Measurements from ENCODE around the gene DCP1B. TPM values are rescaled to one million over a fixed set of nuclear protein-coding genes. Genes with fewer than 3 reads are reported as not detected.

Gene DCP1B
- total and polyA plus RNA-seq, 2 experiments from 2014 or later: 16.5 to 18.1 TPM

GRCh38 chr12:2017546-2018337 lies 13.5 kb upstream of the DCP1B start:
- Histone ChIP-seq H3K4me2 (ENCODE audit: unreplicated experiment) (no peak overlapping the region), H3K4me1 (ENCODE audit: insufficient read depth) (no peaks in the 10 kb centered on the region), H3K9me3 (ENCODE audit: low read depth) (no peaks in the 10 kb centered on the region), H3K36me3 (ENCODE audit: low read depth) (no peaks in the 10 kb centered on the region), H3K27me3 (replicated peaks; ENCODE audit: insufficient read depth) (peaks cover 2% of the 10 kb centered on the region; the same call in 1 of the 2 replicates), H3K27ac (no peak overlapping the region), H3K9ac (no peak overlapping the region), H4K20me1 (ENCODE audit: insufficient read depth) (no peaks in the 10 kb centered on the region), H3K4me3 (no peak overlapping the region), H3K9me2 (ENCODE audit: insufficient read depth) (no peaks in the 10 kb centered on the region), H3K79me2 (ENCODE audit: insufficient read depth) (no peaks in the 10 kb centered on the region), H2AFZ (no peak overlapping the region), H3F3A (ENCODE audit: insufficient read depth) (no peaks in the 10 kb centered on the region)
- peak; percentile 20 for DNase-seq
- in situ Hi-C loops (cut with MboI): no loop called here
- TF ChIP-seq EZH2phosphoT487 (IDR thresholded peaks at IDR 0.05; ENCODE audit: insufficient read depth, low read depth) (no peak), EZH2 (IDR thresholded peaks at IDR 0.05; ENCODE audit: insufficient read depth, poor library complexity, severe bottlenecking) (no peak)
- 63% methylated on average over 12 of the region's 12 CpGs for WGBS, 2 experiments (ENCODE audit: low coverage in 1 of 2, low lambda C conversion rate in 2 of 2, missing lambda C conversion rate in 2 of 2)

- Histone ChIP-seq H3K9me2 (ENCODE audit: insufficient read depth) (no peaks in the 10 kb centered on the region), H3K27me3 (replicated peaks; ENCODE audit: insufficient read depth) (no peaks in the 10 kb centered on the region), H3K9me3 (ENCODE audit: low read depth) (no peaks in the 10 kb centered on the region), H3K4me2 (ENCODE audit: unreplicated experiment) (no peak overlapping the region), H2AFZ (no peak overlapping the region), H3K27ac (no peak overlapping the region), H3K9ac (no peak overlapping the region), H3K79me2 (ENCODE audit: insufficient read depth) (no peaks in the 10 kb centered on the region), H3F3A (ENCODE audit: insufficient read depth) (no peaks in the 10 kb centered on the region), H3K36me3 (ENCODE audit: low read depth) (no peaks in the 10 kb centered on the region), H3K4me3 (no peak overlapping the region), H3K4me1 (ENCODE audit: insufficient read depth) (no peaks in the 10 kb centered on the region), H4K20me1 (ENCODE audit: insufficient read depth) (no peaks in the 10 kb centered on the region)
- no peak for DNase-seq
- in situ Hi-C loops (cut with MboI): no loop called here
- TF ChIP-seq EZH2 (IDR thresholded peaks at IDR 0.05; ENCODE audit: insufficient read depth, poor library complexity, severe bottlenecking) (no peak), EZH2phosphoT487 (IDR thresholded peaks at IDR 0.05; ENCODE audit: insufficient read depth, low read depth) (no peak)
- WGBS, 2 experiments (ENCODE audit: low coverage in 1 of 2, low lambda C conversion rate in 2 of 2, missing lambda C conversion rate in 2 of 2): 74 to 78% methylated on average over 9 of the region's 9 CpGs
These were observed 12.7 kb upstream of the DCP1B start for GRCh38 chr12:2016862-2017545.

- Histone ChIP-seq H3K27ac (no peak overlapping the region), H2AFZ (peak overlapping the region; percentile 14; the same call in 1 of the 2 replicates)
- in situ Hi-C loops (cut with MboI): no loop called here
These were observed 10.0 kb upstream of the DCP1B start for GRCh38 chr12:2014231-2014630.

GRCh38 chr12:2013527-2014223 lies 9.4 kb upstream of the DCP1B start:
- TF ChIP-seq EZH2 (IDR thresholded peaks at IDR 0.05; ENCODE audit: insufficient read depth, poor library complexity, severe bottlenecking) (no peak), EZH2phosphoT487 (IDR thresholded peaks at IDR 0.05; ENCODE audit: insufficient read depth, low read depth) (no peak)
- Histone ChIP-seq H3K36me3 (ENCODE audit: low read depth) (no peaks in the 10 kb centered on the region), H3K4me2 (ENCODE audit: unreplicated experiment) (no peak overlapping the region), H3K27me3 (replicated peaks; ENCODE audit: insufficient read depth) (no peaks in the 10 kb centered on the region), H3K9me2 (ENCODE audit: insufficient read depth) (no peaks in the 10 kb centered on the region), H3F3A (ENCODE audit: insufficient read depth) (no peaks in the 10 kb centered on the region), H3K9ac (no peak overlapping the region), H3K9me3 (ENCODE audit: low read depth) (no peaks in the 10 kb centered on the region), H2AFZ (peak overlapping the region; percentile 14; the same call in 1 of the 2 replicates), H3K79me2 (ENCODE audit: insufficient read depth) (no peaks in the 10 kb centered on the region), H3K27ac (no peak overlapping the region), H4K20me1 (ENCODE audit: insufficient read depth) (no peaks in the 10 kb centered on the region), H3K4me3 (no peak overlapping the region), H3K4me1 (ENCODE audit: insufficient read depth) (no peaks in the 10 kb centered on the region)
- DNase-seq: peak; percentile 35
- 26 to 31% methylated on average over 4 of the region's 4 CpGs for WGBS, 2 experiments (ENCODE audit: low coverage in 1 of 2, low lambda C conversion rate in 2 of 2, missing lambda C conversion rate in 2 of 2)
- in situ Hi-C loops (cut with MboI): no loop called here

More at GRCh38 chr12:2014231-2014630, 10.0 kb upstream of the DCP1B start:
- Histone ChIP-seq H4K20me1 (ENCODE audit: insufficient read depth) (no peaks in the 10 kb centered on the region), H3K9ac (no peak overlapping the region), H3K4me1 (ENCODE audit: insufficient read depth) (no peaks in the 10 kb centered on the region), H3K4me2 (ENCODE audit: unreplicated experiment) (no peak overlapping the region), H3K9me2 (ENCODE audit: insufficient read depth) (no peaks in the 10 kb centered on the region), H3F3A (ENCODE audit: insufficient read depth) (no peaks in the 10 kb centered on the region), H3K36me3 (ENCODE audit: low read depth) (no peaks in the 10 kb centered on the region), H3K79me2 (ENCODE audit: insufficient read depth) (no peaks in the 10 kb centered on the region), H3K4me3 (no peak overlapping the region), H3K9me3 (ENCODE audit: low read depth) (no peaks in the 10 kb centered on the region), H3K27me3 (replicated peaks; ENCODE audit: insufficient read depth) (no peaks in the 10 kb centered on the region)
- DNase-seq: no peak
- WGBS, 2 experiments (ENCODE audit: low coverage in 1 of 2, low lambda C conversion rate in 2 of 2, missing lambda C conversion rate in 2 of 2): 96 to 97% methylated on average over 4 of the region's 4 CpGs
- no peak for TF ChIP-seq EZH2 (IDR thresholded peaks at IDR 0.05; ENCODE audit: insufficient read depth, poor library complexity, severe bottlenecking)
- no peak for TF ChIP-seq EZH2phosphoT487 (IDR thresholded peaks at IDR 0.05; ENCODE audit: insufficient read depth, low read depth)
